HepG2 (cell line): ENCODE results near the gene DDX46. TPM values are rescaled to one million over a fixed set of nuclear protein-coding genes. Genes with fewer than 3 reads are reported as not detected.

Experiments
- HHEX ChIP-seq: IDR thresholded peaks from 2 replicates; pipeline ENCODE4 v1.6.1; 2016; ENCODE audit warnings: control low read depth
- PRDM4 ChIP-seq: sonication (generic); formaldehyde crosslinking; IDR thresholded peaks from 2 replicates; pipeline ENCODE4 v1.9.0; 2021; ENCODE audit warnings: missing genetic modification reagents, borderline replicate concordance
- THAP9 ChIP-seq: sonication (generic); formaldehyde crosslinking; IDR thresholded peaks from 2 replicates; pipeline ENCODE4; 2020; ENCODE audit warnings: missing genetic modification reagents, mild to moderate bottlenecking, borderline replicate concordance
- polyA plus RNA-seq, 8 experiments: library from polyadenylated mRNA; depleted of rRNA in 3 of 8; stranded (reverse) in 7 of 8; unstranded in 1 of 8; fragments of >200 nt; fragmentation: Illumina TruSeq in 4 of 8; extraction: Trizol in 4 of 8; gene quantifications; 2 replicates each; pipeline versions ENCODE4 v1.2.1 to v1.2.3, GENCODE V29; 2011 to 2016; ENCODE audit warnings: low read depth in 4 of 8, missing spikeins in 1 of 8, mixed read lengths in 1 of 8; ENCODE audit not compliant: insufficient read depth in 1 of 8
- small RNA-seq, 3 experiments: library from RNA; depleted of rRNA; stranded (forward); fragments of <200 nt; gene quantifications; one replicate each; pipeline ENCODE3, GENCODE V24; 2012; ENCODE audit warnings: low read depth in 2 of 3, low replicate concordance in 1 of 3; ENCODE audit not compliant: insufficient read length in 3 of 3, insufficient read depth in 2 of 3
- total RNA-seq, 5 experiments: library from RNA; depleted of rRNA; stranded (reverse); fragments of >200 nt; fragmentation: Illumina TruSeq; extraction: Trizol; gene quantifications; 2 replicates each; pipeline ENCODE4 v1.2.3, GENCODE V29; 2016; ENCODE audit warnings: low read depth in 1 of 5

Gene DDX46
- total and polyA plus RNA-seq, 2 of the 13 experiments (the other 11 are each of a cell fraction or from before 2014, with no cell fraction given): 27.3 to 59.3 TPM

GRCh38 chr5:134879456-134879855, 120.9 kb downstream of the DDX46 start (continued):
- TF ChIP-seq PRDM4 (CRISPR knock-in tag) (no peak), THAP9 (CRISPR knock-in tag) (no peak), HHEX (no peak)

Small RNA genes within 50 kb of the gene (small RNA-seq; reads per million reads assigned to genes)
- gene RNU6-757P: 0 to 0.33 (median 0) reads per million in 3 experiments

Other genes with a start within 250 kb of the DDX46 start
- 15.1 and 15.6 TPM in 2 replicates for gene JADE2, start 233.1 kb upstream of the DDX46 start, total RNA-seq (2016; rRNA removed; fragmentation: Illumina TruSeq; extraction: Trizol)
- 7.5 and 9.1 TPM in 2 replicates for gene JADE2, start 233.1 kb upstream of the DDX46 start, polyA plus RNA-seq (2011; rRNA removed)
- gene SAR1B, start 126.0 kb upstream of the DDX46 start, total RNA-seq (2016; rRNA removed; fragmentation: Illumina TruSeq; extraction: Trizol): 73.0 and 99.7 TPM in 2 replicates
- 33.2 and 43.0 TPM in 2 replicates for gene SAR1B, start 126.0 kb upstream of the DDX46 start, polyA plus RNA-seq (2011; rRNA removed)
- 30.5 and 56.6 TPM in 2 replicates for gene SEC24A, start 110.0 kb upstream of the DDX46 start, total RNA-seq (2016; rRNA removed; fragmentation: Illumina TruSeq; extraction: Trizol)
- 39.6 and 56.8 TPM in 2 replicates for gene SEC24A, start 110.0 kb upstream of the DDX46 start, polyA plus RNA-seq (2011; rRNA removed)
- gene CAMLG, start 20.2 kb upstream of the DDX46 start, total RNA-seq (2016; rRNA removed; fragmentation: Illumina TruSeq; extraction: Trizol): 19.8 and 23.1 TPM in 2 replicates
- 12.6 and 14.2 TPM in 2 replicates for gene CAMLG, start 20.2 kb upstream of the DDX46 start, polyA plus RNA-seq (2011; rRNA removed)
- 41.5 and 52.6 TPM in 2 replicates for gene C5orf24, start 87.2 kb downstream of the DDX46 start, total RNA-seq (2016; rRNA removed; fragmentation: Illumina TruSeq; extraction: Trizol)
- 30.3 and 34.6 TPM in 2 replicates for gene C5orf24, start 87.2 kb downstream of the DDX46 start, polyA plus RNA-seq (2011; rRNA removed)
- gene TXNDC15, start 115.6 kb downstream of the DDX46 start, total RNA-seq (2016; rRNA removed; fragmentation: Illumina TruSeq; extraction: Trizol): 33.6 and 49.9 TPM in 2 replicates
- gene TXNDC15, start 115.6 kb downstream of the DDX46 start, polyA plus RNA-seq (2011; rRNA removed): 22.2 and 27.9 TPM in 2 replicates
- 12.0 and 12.3 TPM in 2 replicates for gene PCBD2, start 146.4 kb downstream of the DDX46 start, total RNA-seq (2016; rRNA removed; fragmentation: Illumina TruSeq; extraction: Trizol)
- gene PCBD2, start 146.4 kb downstream of the DDX46 start, polyA plus RNA-seq (2011; rRNA removed): 4.1 and 5.5 TPM in 2 replicates
- 0.14 and 0.33 TPM in 2 replicates for gene CATSPER3, start 209.1 kb downstream of the DDX46 start, total RNA-seq (2016; rRNA removed; fragmentation: Illumina TruSeq; extraction: Trizol)
- gene CATSPER3, start 209.1 kb downstream of the DDX46 start, polyA plus RNA-seq (2011; rRNA removed): 0.33 and 0.37 TPM in 2 replicates